HepG2 (cell line): ENCODE measurements around the gene WWC1. TPM values are rescaled to one million over a fixed set of nuclear protein-coding genes. Genes with fewer than 3 reads are reported as not detected.

Source experiments
- ATAC-seq: fragments of 200-7000 bp; cut with Tn5 transposase; 3 replicates; pipeline ENCODE4 v1.9.1; 2020; ENCODE audit warnings: mild to moderate bottlenecking, moderate library complexity
- BruUV-seq: library from RNA; stranded (reverse); fragments of 400-500 nt; replicated peaks from 2 replicates; lab custom pipeline; 2021; lab: Mats Ljungman, UMichigan
- CTCF ChIA-PET: fragments of 300-600 bp; formaldehyde crosslinking; extraction: SDS; loops from one replicate; lab custom pipeline; 2021; ENCODE audit warnings: low total read pairs, inconsistent platforms, low intra/inter-chr PET ratio; lab: Yijun Ruan, JAX
- POLR2A ChIA-PET: fragments of 350-600 bp; sonication (Branson Sonifier 250); formaldehyde crosslinking; loops from one replicate; lab custom pipeline; 2020; ENCODE audit warnings: antibody characterized with exemption, inconsistent platforms; lab: Yijun Ruan, JAX
- DNase-seq: peaks from one replicate; pipeline ENCODE4 v3.0.0-alpha.2; 2015; ENCODE audit warnings: low spot score
- FAIRE-seq: peaks from 3 replicates; lab custom pipeline; 2011; peaks lifted over from hg19 to GRCh38; lab: Jason Lieb, UNC
- H2AFZ ChIP-seq: one replicate; pipeline ENCODE4 v1.6.1; 2011; ENCODE audit warnings: low read length, inconsistent platforms
- H3K27ac ChIP-seq: fragments of 300-600 bp; 3 replicates; pipeline ENCODE4 v1.8.0; 2011; ENCODE audit warnings: mixed run types, mild to moderate bottlenecking, mixed read lengths, low read length, inconsistent platforms; ENCODE audit not compliant: insufficient read depth; ENCODE audit errors: extremely low read length
- H3K27me3 ChIP-seq, 2 experiments: fragments of 200-600 bp in 1 of 2; 2 replicates in 1 of 2; 3 replicates in 1 of 2; pipeline versions ENCODE4 v1.6.0 to v1.8.0; 2011; ENCODE audit warnings: low read length in 2 of 2, mild to moderate bottlenecking in 2 of 2, moderate library complexity in 2 of 2, inconsistent platforms in 1 of 2; ENCODE audit not compliant: insufficient read depth in 2 of 2, control insufficient read depth in 1 of 2
- H3K36me3 ChIP-seq, 2 experiments: fragments of 200-600 bp in 1 of 2; replicated peaks in 1 of 2; 2 replicates in 1 of 2; 3 replicates in 1 of 2; pipeline versions ENCODE4 v1.5.1 to v1.8.0; 2011; ENCODE audit warnings: low read length in 2 of 2, inconsistent platforms in 1 of 2; ENCODE audit not compliant: insufficient read depth in 2 of 2, control insufficient read depth in 1 of 2
- H3K4me1 ChIP-seq: 2 replicates; pipeline ENCODE4 v1.5.1; 2012; ENCODE audit warnings: low read length, inconsistent platforms; ENCODE audit not compliant: insufficient read depth
- H3K4me2 ChIP-seq: 2 replicates; pipeline ENCODE4 v1.6.0; 2011; ENCODE audit warnings: low read depth, low read length, inconsistent platforms
- H3K4me3 ChIP-seq, 3 experiments: fragments of 200-600 bp in 1 of 3; sonication (generic), shearing (Covaris generic) in 1 of 3; replicated peaks in 1 of 3; 2 replicates each; pipeline ENCODE4 v1.5.1; 2011 to 2016; ENCODE audit warnings: low read length in 3 of 3, inconsistent platforms in 2 of 3, low read depth in 2 of 3, mild to moderate bottlenecking in 2 of 3, control low read depth in 1 of 3, mixed read lengths in 1 of 3; ENCODE audit not compliant: insufficient read depth in 1 of 3
- H3K79me2 ChIP-seq: one replicate; pipeline ENCODE4 v1.6.1; 2011; ENCODE audit warnings: low read length, inconsistent platforms; ENCODE audit not compliant: insufficient read depth
- H3K9ac ChIP-seq: 2 replicates; pipeline ENCODE4 v1.6.0; 2011; ENCODE audit warnings: mild to moderate bottlenecking, low read depth, low read length, inconsistent platforms; ENCODE audit not compliant: insufficient read depth
- H3K9me3 ChIP-seq: 2 replicates; pipeline ENCODE4 v1.5.1; 2012; ENCODE audit warnings: mild to moderate bottlenecking, low read length
- H4K20me1 ChIP-seq: 2 replicates; pipeline ENCODE4 v1.6.0; 2011; ENCODE audit warnings: inconsistent platforms, mild to moderate bottlenecking, low read length, moderate library complexity; ENCODE audit not compliant: insufficient read depth
- ARID2 ChIP-seq: sonication (generic); formaldehyde crosslinking; IDR thresholded peaks from 2 replicates; pipeline ENCODE4 v1.8.1; 2022; ENCODE audit warnings: mild to moderate bottlenecking, missing genetic modification reagents, borderline replicate concordance
- ARNT2 ChIP-seq: sonication (generic); formaldehyde crosslinking; IDR thresholded peaks from 2 replicates; pipeline ENCODE4 v1.8.0; 2022; ENCODE audit warnings: mild to moderate bottlenecking, low read depth, missing genetic modification reagents, moderate library complexity
- DMAP1 ChIP-seq: IDR thresholded peaks from 2 replicates; pipeline ENCODE4 v1.6.1; 2016
- GATAD1 ChIP-seq: IDR thresholded peaks from 2 replicates; pipeline ENCODE4 v1.6.1; 2016; ENCODE audit warnings: missing genetic modification reagents, missing compliant biosample characterization
- MYC ChIP-seq: sonication (generic); formaldehyde crosslinking; IDR thresholded peaks from 2 replicates; pipeline ENCODE4 v1.9.0; 2021; ENCODE audit warnings: missing genetic modification reagents, borderline replicate concordance
- NFYB ChIP-seq: sonication (generic); formaldehyde crosslinking; IDR thresholded peaks from 2 replicates; pipeline ENCODE4 v1.4.0; 2020; ENCODE audit warnings: missing genetic modification reagents
- POLR2A ChIP-seq, 2 experiments: IDR thresholded peaks; 2 replicates each; pipeline ENCODE4 v1.6.1; 2011; ENCODE audit warnings: low read depth in 2 of 2, low read length in 2 of 2, mild to moderate bottlenecking in 1 of 2, moderate library complexity in 1 of 2; ENCODE audit not compliant: insufficient read depth in 1 of 2
- RELA ChIP-seq: sonication (generic); formaldehyde crosslinking; IDR thresholded peaks from 2 replicates; pipeline ENCODE4 v1.4.0; 2020; ENCODE audit warnings: missing genetic modification reagents
- RXRA ChIP-seq: sonication (generic); formaldehyde crosslinking; IDR thresholded peaks from 2 replicates; pipeline ENCODE4 v1.5.1; 2020; ENCODE audit warnings: missing genetic modification reagents
- SIN3B ChIP-seq: fragments of 150-350 bp; IDR thresholded peaks from 2 replicates; pipeline ENCODE4 v1.6.1; 2014; ENCODE audit warnings: low read length
- SNAPC2 ChIP-seq: sonication (generic); formaldehyde crosslinking; IDR thresholded peaks from 2 replicates; pipeline ENCODE4 v1.8.1; 2022; ENCODE audit warnings: mild to moderate bottlenecking, missing genetic modification reagents
- ZNF101 ChIP-seq: sonication (generic); formaldehyde crosslinking; IDR thresholded peaks from 2 replicates; pipeline ENCODE4 v1.4.0; 2020; ENCODE audit warnings: mild to moderate bottlenecking, low read depth, missing genetic modification reagents, borderline replicate concordance
- ZNF891 ChIP-seq: sonication (generic); formaldehyde crosslinking; IDR thresholded peaks from 2 replicates; pipeline ENCODE4 v1.5.0; 2020; ENCODE audit warnings: mild to moderate bottlenecking, missing genetic modification reagents
- WGBS: methylation state at CpG from one replicate; pipeline ENCODE4 v1.1.6; 2017; ENCODE audit warnings: low lambda C conversion rate; 5-methylcytosine and 5-hydroxymethylcytosine counted together
- in situ Hi-C: cut with HindIII; loops from 2 replicates; pipeline ENCODE4 v1.10.0; 2017; ENCODE audit warnings: low pct_unique_long_range_greater_than_20kb; ENCODE audit not compliant: extremely low pct_ligation_motif_present
- intact Hi-C: fragments of 100-400 bp; cut with micrococcal nuclease; formaldehyde crosslinking; loops from one replicate; pipeline ENCODE4 v1.10.0; 2022; ENCODE audit not compliant: unreplicated experiment
- polyA plus RNA-seq, 8 experiments: library from polyadenylated mRNA; depleted of rRNA in 3 of 8; stranded (reverse) in 7 of 8; unstranded in 1 of 8; fragments of >200 nt; fragmentation: Illumina TruSeq in 4 of 8; extraction: Trizol in 4 of 8; gene quantifications; 2 replicates each; pipeline versions ENCODE4 v1.2.1 to v1.2.3, GENCODE V29; 2011 to 2016; ENCODE audit warnings: low read depth in 4 of 8, missing spikeins in 1 of 8, mixed read lengths in 1 of 8; ENCODE audit not compliant: insufficient read depth in 1 of 8
- total RNA-seq, 5 experiments: library from RNA; depleted of rRNA; stranded (reverse); fragments of >200 nt; fragmentation: Illumina TruSeq; extraction: Trizol; gene quantifications; 2 replicates each; pipeline ENCODE4 v1.2.3, GENCODE V29; 2016; ENCODE audit warnings: low read depth in 1 of 5

The WWC1 gene
- total and polyA plus RNA-seq, 2 of the 13 experiments (the other 11 are each of a cell fraction or from before 2014, with no cell fraction given): 8.3 to 17.9 TPM

DNA sequence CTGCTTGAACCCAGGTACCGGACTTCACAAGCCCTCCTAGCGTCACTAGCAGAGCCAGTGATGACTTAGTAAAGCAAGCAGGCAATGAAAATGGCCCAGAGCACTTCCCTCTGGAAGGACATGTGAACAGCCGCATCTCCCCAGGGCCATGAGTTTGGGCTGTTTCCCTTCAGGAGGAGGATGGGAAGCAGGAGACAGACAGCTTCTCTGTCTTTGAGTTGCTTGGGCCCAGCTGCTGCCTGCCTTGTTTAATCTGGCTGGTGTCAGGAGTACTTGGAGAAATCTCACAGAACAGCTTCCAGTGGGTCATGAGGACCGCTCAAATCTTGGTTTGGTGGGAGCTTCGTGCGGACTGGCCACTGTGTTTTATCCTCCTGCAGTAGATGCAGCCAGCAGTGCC, 25.4 kb upstream of the WWC1 start:
- TF ChIP-seq DMAP1 (CRISPR knock-in tag) (no peak), SNAPC2 (CRISPR knock-in tag) (no peak)
- FAIRE-seq (no peak), ATAC-seq (no peak), DNase-seq (no peak)
- Histone ChIP-seq H3K4me2 (no peak overlapping the region), H3K4me1 (peaks cover 23% of the 10 kb centered on the region), H3K27ac (no peak overlapping the region), H3K27me3 (peaks cover 0 to 2% of the 10 kb centered on the region in 2 experiments; a peak in 3 of 5 replicates), H3K36me3 (no peaks in the 10 kb centered on the region), H3K9me3 (no peaks in the 10 kb centered on the region), H4K20me1 (no peaks in the 10 kb centered on the region), H3K9ac (no peak overlapping the region), H3K4me3 (no peak overlapping the region), H2AFZ (no peak overlapping the region), H3K79me2 (no peaks in the 10 kb centered on the region)
- no TSS peak for BruUV-seq
- in situ Hi-C loops (loop anchor here (10.0 to 25.0 kb wide), 2 partner anchors 219 to 421 kb away; partner anchors contain the start of gene RARS1), intact Hi-C loops (loop anchor here (5.0 kb wide), 1 partner anchor 171 kb away; no protein-coding TSS in a partner anchor)
- ChIA-PET POLR2A (no interaction called here), CTCF (no interaction called here)
- 74% methylated on average over 6 of the region's 6 CpGs for WGBS

DNA sequence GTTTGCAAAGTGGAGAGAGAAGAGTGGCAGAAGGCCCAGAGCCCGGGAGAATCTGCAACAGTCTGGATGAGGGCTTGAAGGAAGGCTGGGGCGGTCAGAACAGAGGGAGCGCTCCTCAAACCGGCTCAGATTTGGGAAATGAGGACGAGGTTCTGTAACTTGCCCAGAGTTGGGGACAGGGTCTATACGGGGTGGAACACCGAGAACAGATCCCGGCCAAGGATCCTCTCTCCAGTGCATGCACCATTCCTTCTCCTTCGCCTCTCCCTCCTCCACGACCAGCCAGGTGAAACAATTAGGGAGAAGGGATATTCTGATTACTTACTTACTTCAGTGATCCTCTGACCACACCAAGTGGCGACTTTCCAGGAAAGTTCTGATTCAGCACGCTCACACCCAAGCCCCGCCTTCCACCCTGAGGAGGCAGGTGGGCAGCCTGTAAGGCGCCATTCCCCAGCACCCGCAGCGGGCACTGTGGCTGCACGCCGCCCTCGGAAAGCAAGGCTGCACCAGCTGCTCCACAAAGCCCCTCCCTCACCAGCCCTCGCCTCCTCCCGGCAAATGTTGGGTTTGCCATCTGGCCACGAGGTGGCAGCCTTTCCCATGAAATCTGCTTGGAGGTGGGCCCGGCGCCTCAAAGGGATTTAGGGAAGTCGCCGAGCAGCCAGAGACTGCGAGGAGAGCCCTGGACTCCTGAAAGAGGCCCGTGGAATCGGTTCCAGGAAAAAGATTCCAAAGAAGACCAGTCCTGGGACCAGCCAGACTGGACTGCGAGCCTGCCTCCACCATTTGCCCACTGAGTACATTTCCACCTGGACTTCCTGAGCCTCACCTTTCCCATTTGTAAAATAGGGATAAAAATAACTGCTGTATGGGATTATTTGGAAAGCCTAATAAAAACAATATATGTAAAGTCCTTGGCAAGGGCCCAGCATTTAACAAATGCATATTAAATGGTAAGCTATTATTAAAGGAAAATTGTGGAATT, 22.2 kb upstream of the WWC1 start:
- no peaks in the 10 kb centered on the region for H3K36me3 ChIP-seq
- H3K79me2 ChIP-seq: no peaks in the 10 kb centered on the region
- 7% methylated on average over 21 of the region's 30 CpGs for WGBS
- peaks cover 23% of the 10 kb centered on the region for H3K4me1 ChIP-seq
- DNase-seq (peak; percentile 80), FAIRE-seq (no peak), ATAC-seq (peak; percentile 94)
- H3K9ac ChIP-seq: peak overlapping the region; percentile 57; the same call in 1 of the 2 replicates
- H3K4me2 ChIP-seq: peak overlapping the region; percentile 86
- no peaks in the 10 kb centered on the region for H4K20me1 ChIP-seq
- H3K27ac ChIP-seq: no peak overlapping the region
- H2AFZ ChIP-seq: peak overlapping the region; percentile 71
- CTCF ChIA-PET: interaction anchor here (1.7 to 2.1 kb wide), 3 partner anchors 153 to 217 kb away, joined by 6 to 16 read pairs (median 6); no protein-coding TSS in a partner anchor
- intact Hi-C loops (loop anchor here (1.0 to 5.0 kb wide), 4 partner anchors 46 to 217 kb away; partner anchors contain the start of gene RARS1), in situ Hi-C loops (loop anchor here (10.0 to 25.0 kb wide), 2 partner anchors 216 to 418 kb away; partner anchors contain the start of gene RARS1)
- no peaks in the 10 kb centered on the region for H3K9me3 ChIP-seq
- H3K27me3 ChIP-seq: peaks cover 0 to 4% of the 10 kb centered on the region in 2 experiments; a peak in 4 of 5 replicates
- POLR2A ChIA-PET: interaction anchor here (1.1 to 1.3 kb wide), 2 partner anchors 13 to 21 kb away, joined by 3 to 9 read pairs; no protein-coding TSS in a partner anchor
- BruUV-seq: no TSS peak
- peak overlapping the region; percentile 43 to 64 (median 46); a peak in 5 of 6 replicates for H3K4me3 ChIP-seq
- TF ChIP-seq RXRA (peak; percentile 55), SIN3B (0 out of 2 replicates have a peak, but pooled peaks have one; percentile 15), GATAD1 (CRISPR knock-in tag) (peak; percentile 68), ARNT2 (no peak), ARID2 (no peak), MYC (CRISPR knock-in tag) (0 out of 2 replicates have a peak, but pooled peaks have one; percentile 30), ZNF101 (no peak), RELA (CRISPR knock-in tag) (0 out of 2 replicates have a peak, but pooled peaks have one; percentile 65), NFYB (CRISPR knock-in tag) (peak; percentile 23; the same call in 1 of the 2 replicates), POLR2A (IDR thresholded peaks at IDR 0.05; ENCODE audit: insufficient read depth in 1 of 2, low read depth in 2 of 2, low read length in 2 of 2) (no peak), ZNF891 (CRISPR knock-in tag) (0 out of 2 replicates have a peak, but pooled peaks have one; percentile 46)
